DOHH2 (cell line): ENCODE results near the gene ZBTB7C.

ENCODE experiments used
- CTCF ChIP-seq: fragments of 200-600 bp; sonication (generic); IDR thresholded peaks from one replicate; pipeline ENCODE4 v1.5.1; 2014; ENCODE audit warnings: antibody characterized with exemption, mild to moderate bottlenecking, low read depth, low read length; ENCODE audit not compliant: poor library complexity, severe bottlenecking
- EZH2phosphoT487 ChIP-seq: fragments of 200-600 bp; sonication (generic); IDR thresholded peaks from 2 replicates; pipeline ENCODE4 v1.6.1; 2017; ENCODE audit warnings: borderline replicate concordance, mild to moderate bottlenecking, antibody characterized with exemption, low read length, moderate library complexity, mixed read lengths

- no peak for TF ChIP-seq EZH2phosphoT487
- TF ChIP-seq CTCF = no peak
These were observed 295.5 kb downstream of the ZBTB7C start for GRCh38 chr18:48113691-48114090.
